Right lobe of liver (tissue), 4 donors: ENCODE data around the gene PHKB.

Experiments used
- POLR2A ChIP-seq: fragments of 450-650 bp; IDR thresholded peaks from one replicate; pipeline ENCODE4 v1.6.1; 2017; ENCODE audit warnings: antibody characterized with exemption, mild to moderate bottlenecking
- TF ChIP-seq, protein P1 (sequence below), 4 donors: fragments of 200-600 bp in 3 of 4; fragments of 450-650 bp in 1 of 4; IDR thresholded peaks; one replicate each; pipeline versions ENCODE4 v1.5.1 to v1.8.0; 2016 to 2022; ENCODE audit warnings: antibody characterized with exemption in 4 of 4, mild to moderate bottlenecking in 2 of 4
- donor health status: DM: no; HTN: no; CAD: no.
- donor health status: DM: no; HTN: no; CAD: no.
- donor health status: DM: no; HTN: yes; CAD: no.

GRCh38 chr16:47640661-47641060, 179.5 kb downstream of the PHKB start:
- TF ChIP-seq, protein P1, sequence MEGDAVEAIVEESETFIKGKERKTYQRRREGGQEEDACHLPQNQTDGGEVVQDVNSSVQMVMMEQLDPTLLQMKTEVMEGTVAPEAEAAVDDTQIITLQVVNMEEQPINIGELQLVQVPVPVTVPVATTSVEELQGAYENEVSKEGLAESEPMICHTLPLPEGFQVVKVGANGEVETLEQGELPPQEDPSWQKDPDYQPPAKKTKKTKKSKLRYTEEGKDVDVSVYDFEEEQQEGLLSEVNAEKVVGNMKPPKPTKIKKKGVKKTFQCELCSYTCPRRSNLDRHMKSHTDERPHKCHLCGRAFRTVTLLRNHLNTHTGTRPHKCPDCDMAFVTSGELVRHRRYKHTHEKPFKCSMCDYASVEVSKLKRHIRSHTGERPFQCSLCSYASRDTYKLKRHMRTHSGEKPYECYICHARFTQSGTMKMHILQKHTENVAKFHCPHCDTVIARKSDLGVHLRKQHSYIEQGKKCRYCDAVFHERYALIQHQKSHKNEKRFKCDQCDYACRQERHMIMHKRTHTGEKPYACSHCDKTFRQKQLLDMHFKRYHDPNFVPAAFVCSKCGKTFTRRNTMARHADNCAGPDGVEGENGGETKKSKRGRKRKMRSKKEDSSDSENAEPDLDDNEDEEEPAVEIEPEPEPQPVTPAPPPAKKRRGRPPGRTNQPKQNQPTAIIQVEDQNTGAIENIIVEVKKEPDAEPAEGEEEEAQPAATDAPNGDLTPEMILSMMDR (IDR thresholded peaks at IDR 0.05): no peak
- no peak for TF ChIP-seq POLR2A
